K562 (cell line): ENCODE measurements around the gene KASH5. TPM values are rescaled to one million over a fixed set of nuclear protein-coding genes. Genes with fewer than 3 reads are reported as not detected.

Experiments used
- ATAC-seq: fragments of 200-7000 bp; cut with Tn5 transposase; 3 replicates; pipeline ENCODE4 v1.9.1; 2020; ENCODE audit warnings: moderate library complexity
- BruUV-seq: library from RNA; stranded (reverse); fragments of 400-500 nt; replicated peaks from 2 replicates; lab custom pipeline; 2021; lab: Mats Ljungman, UMichigan
- CTCF ChIA-PET: fragments of 300-600 bp; formaldehyde crosslinking; extraction: SDS; loops from one replicate; lab custom pipeline; 2021; ENCODE audit warnings: low intra/inter-chr PET ratio; lab: Yijun Ruan, JAX
- POLR2A ChIA-PET: fragments of 300-600, 350-650 bp; sonication (Branson Sonifier 250); formaldehyde crosslinking; extraction: SDS; loops from one replicate; lab custom pipeline; 2021; ENCODE audit warnings: antibody characterized with exemption, inconsistent platforms; lab: Yijun Ruan, JAX
- DNase-seq, 4 experiments: peaks; one replicate each; pipeline versions ENCODE4 v3.0.0 to v3.0.0-alpha.2; 2011 to 2018; ENCODE audit warnings: low spot score in 3 of 4, mixed read lengths in 3 of 4; ENCODE audit errors: extremely low read depth in 1 of 4
- FAIRE-seq: peaks from 2 replicates; lab custom pipeline; 2011; peaks lifted over from hg19 to GRCh38; lab: Jason Lieb, UNC
- H2AFZ ChIP-seq: 2 replicates; pipeline ENCODE4 v1.6.0; 2011; ENCODE audit warnings: low read depth, low read length, control low read depth, inconsistent platforms
- H3K27ac ChIP-seq: fragments of 200-600 bp; 3 replicates; pipeline ENCODE4 v1.8.0; 2011; ENCODE audit warnings: low read depth, mild to moderate bottlenecking, control low read depth, inconsistent platforms, low read length, moderate library complexity, mixed read lengths; ENCODE audit errors: extremely low read depth
- H3K27me3 ChIP-seq, 2 experiments: fragments of 300-600 bp in 1 of 2; 2 replicates in 1 of 2; 3 replicates in 1 of 2; pipeline versions ENCODE4 v1.6.0 to v1.8.0; 2011; ENCODE audit warnings: inconsistent platforms in 2 of 2, low read length in 2 of 2, mild to moderate bottlenecking in 1 of 2, mixed read lengths in 1 of 2, moderate library complexity in 1 of 2; ENCODE audit not compliant: control insufficient read depth in 2 of 2, insufficient read depth in 2 of 2
- H3K36me3 ChIP-seq: fragments of 300-600 bp; 3 replicates; pipeline ENCODE4 v1.8.0; 2011; ENCODE audit warnings: mild to moderate bottlenecking, low read length, inconsistent platforms; ENCODE audit not compliant: control insufficient read depth, insufficient read depth
- H3K4me1 ChIP-seq, 2 experiments: fragments of 200-600 bp in 1 of 2; replicated peaks in 1 of 2; 2 replicates in 1 of 2; 3 replicates in 1 of 2; pipeline versions ENCODE4 v1.5.1 to v1.8.0; 2011; ENCODE audit warnings: inconsistent platforms in 2 of 2, low read length in 2 of 2, mild to moderate bottlenecking in 1 of 2, mixed read lengths in 1 of 2, moderate library complexity in 1 of 2; ENCODE audit not compliant: control insufficient read depth in 2 of 2, insufficient read depth in 2 of 2
- H3K4me2 ChIP-seq: 2 replicates; pipeline ENCODE4 v1.6.1; 2011; ENCODE audit warnings: low read length, control low read depth, inconsistent platforms, mixed read lengths; ENCODE audit not compliant: insufficient read depth
- H3K4me3 ChIP-seq: fragments of 200-600 bp; sonication (generic), shearing (Covaris generic); 2 replicates; pipeline ENCODE4 v1.5.1; 2016; ENCODE audit warnings: control low read depth, inconsistent platforms
- H3K79me2 ChIP-seq: fragments of 200-600 bp; 3 replicates; pipeline ENCODE4 v1.8.0; 2011; ENCODE audit warnings: low read length, inconsistent platforms; ENCODE audit not compliant: control insufficient read depth, insufficient read depth
- H3K9ac ChIP-seq, 2 experiments: 2 replicates each; pipeline versions ENCODE4 v1.6.0 to v1.6.1; 2011; ENCODE audit warnings: low read depth in 2 of 2, low read length in 2 of 2, control low read depth in 1 of 2, inconsistent platforms in 1 of 2, mild to moderate bottlenecking in 1 of 2, mixed read lengths in 1 of 2; ENCODE audit not compliant: insufficient read depth in 1 of 2
- H3K9me1 ChIP-seq: one replicate; pipeline ENCODE4 v1.6.0; 2011; ENCODE audit warnings: inconsistent platforms, mild to moderate bottlenecking, low read length, moderate library complexity; ENCODE audit not compliant: control insufficient read depth, insufficient read depth
- H3K9me3 ChIP-seq: replicated peaks from 2 replicates; pipeline ENCODE4 v1.5.1; 2011; ENCODE audit warnings: low read depth, low read length, inconsistent platforms; ENCODE audit not compliant: control insufficient read depth, insufficient read depth
- H4K20me1 ChIP-seq: replicated peaks from 2 replicates; pipeline ENCODE4 v1.6.1; 2011; ENCODE audit warnings: low read length, inconsistent platforms, mixed read lengths; ENCODE audit not compliant: control insufficient read depth, insufficient read depth
- FOXA3 ChIP-seq, 2 experiments: fragments of 450-650 bp in 1 of 2; sonication (generic) in 1 of 2; formaldehyde crosslinking; IDR thresholded peaks in 1 of 2; conservative IDR thresholded peaks in 1 of 2; 2 replicates each; pipeline versions ENCODE4 v1.4.0 to v1.8.0; 2020 to 2022; ENCODE audit warnings: mild to moderate bottlenecking in 2 of 2, missing genetic modification reagents in 1 of 2
- HDAC6 ChIP-seq: IDR thresholded peaks from 2 replicates; pipeline ENCODE4 v1.6.1; 2012; ENCODE audit warnings: low read depth, mild to moderate bottlenecking, control low read depth, inconsistent platforms, low read length, moderate library complexity
- HDAC8 ChIP-seq: fragments of 450-650 bp; IDR thresholded peaks from 2 replicates; pipeline ENCODE4 v1.6.1; 2016; ENCODE audit warnings: mild to moderate bottlenecking, missing genetic modification characterization, moderate library complexity, missing compliant biosample characterization
- HMBOX1 ChIP-seq: sonication (generic); IDR thresholded peaks from 2 replicates; pipeline ENCODE4 v1.6.1; 2016
- HMGXB4 ChIP-seq: sonication (generic); formaldehyde crosslinking; IDR thresholded peaks from 2 replicates; pipeline ENCODE4 v1.8.1; 2023; ENCODE audit warnings: mild to moderate bottlenecking, missing genetic modification reagents
- HNRNPUL1 ChIP-seq: fragments of 200-400 bp; formaldehyde crosslinking; IDR thresholded peaks from 2 replicates; pipeline ENCODE4 v1.6.1; 2017; ENCODE audit warnings: low read length
- JUND ChIP-seq, 2 experiments: IDR thresholded peaks; 2 replicates in 1 of 2; 3 replicates in 1 of 2; pipeline ENCODE4 v1.6.1; 2011; ENCODE audit warnings: borderline replicate concordance in 2 of 2, low read depth in 2 of 2, low read length in 2 of 2, improper control_type of control experiment in 1 of 2, missing biosample characterization in 1 of 2, missing genetic modification characterization in 1 of 2, missing genetic modification reagents in 1 of 2
- LARP7 ChIP-seq: fragments of 450-650 bp; IDR thresholded peaks from 2 replicates; pipeline ENCODE4 v1.6.1; 2016
- MIER1 ChIP-seq: fragments of 450-650 bp; IDR thresholded peaks from 2 replicates; pipeline ENCODE4 v1.6.1; 2016; ENCODE audit warnings: antibody characterized with exemption, mild to moderate bottlenecking, low read depth
- MYBL2 ChIP-seq, 2 experiments: fragments of 450-650 bp in 1 of 2; sonication (generic) in 1 of 2; formaldehyde crosslinking in 1 of 2; IDR thresholded peaks; 2 replicates each; pipeline versions ENCODE4 v1.6.1 to v1.8.1; 2017 to 2022; ENCODE audit warnings: borderline replicate concordance in 1 of 2, inconsistent platforms in 1 of 2, low read depth in 1 of 2, mild to moderate bottlenecking in 1 of 2, missing genetic modification reagents in 1 of 2, moderate library complexity in 1 of 2
- NCOR1 ChIP-seq: fragments of 450-650 bp; IDR thresholded peaks from 2 replicates; pipeline ENCODE4 v1.6.1; 2016; ENCODE audit warnings: mild to moderate bottlenecking, moderate library complexity
- SP1 ChIP-seq: sonication (generic); formaldehyde crosslinking; IDR thresholded peaks from 2 replicates; pipeline ENCODE4 v1.8.1; 2022; ENCODE audit warnings: mild to moderate bottlenecking, missing genetic modification reagents
- TAF15 ChIP-seq: fragments of 200-400 bp; formaldehyde crosslinking; IDR thresholded peaks from 2 replicates; pipeline ENCODE4 v1.6.1; 2017; ENCODE audit warnings: mild to moderate bottlenecking, low read depth, low read length, moderate library complexity
- TCF15 ChIP-seq: fragments of 250-450 bp; sonication (Bioruptor Pico); IDR thresholded peaks from 2 replicates; pipeline ENCODE4 v1.8.0; 2022; ENCODE audit warnings: moderate library complexity, mild to moderate bottlenecking, inconsistent platforms
- TCFL5 ChIP-seq: fragments of 250-450 bp; sonication (Bioruptor Pico); conservative IDR thresholded peaks from 2 replicates; pipeline ENCODE4 v1.6.1; 2021; ENCODE audit warnings: mild to moderate bottlenecking, moderate library complexity, matching md5 sums
- USF2 ChIP-seq: sonication (generic); formaldehyde crosslinking; IDR thresholded peaks from 2 replicates; pipeline ENCODE4 v1.5.0; 2020; ENCODE audit warnings: missing genetic modification reagents
- ZNF384 ChIP-seq: IDR thresholded peaks from 2 replicates; pipeline ENCODE4 v1.6.1; 2012; ENCODE audit warnings: low read depth, low read length, improper control_type of control experiment
- WGBS: fragments of 100-300 bp; shearing (Covaris generic); methylation state at CpG from one replicate; pipeline ENCODE4 v1.1.6; 2016; ENCODE audit warnings: low coverage, mixed read lengths; ENCODE audit not compliant: insufficient coverage; ENCODE audit errors: missing lambda C conversion rate; 5-methylcytosine and 5-hydroxymethylcytosine counted together
- in situ Hi-C: fragments of 300-500 bp; cut with MboI; formaldehyde crosslinking; loops from 4 replicates; pipeline ENCODE4 v1.15.0; 2018; ENCODE audit warnings: inconsistent platforms, mixed read lengths
- intact Hi-C: fragments of 100-400 bp; cut with micrococcal nuclease; formaldehyde crosslinking; loops from 2 replicates; pipeline ENCODE4 v1.14.2; 2022
- polyA plus RNA-seq, 8 experiments: library from polyadenylated mRNA; depleted of rRNA in 4 of 8; stranded (reverse) in 5 of 8; unstranded in 3 of 8; fragments of >200 nt; fragmentation: Nextera tagmentation in 2 of 8; fragmentation: Illumina TruSeq in 1 of 8; extraction: Ambion mirVana in 2 of 8; extraction: Trizol in 1 of 8; gene quantifications; 2 replicates each; pipeline versions ENCODE4 v1.2.1 to v1.2.3, GENCODE V29; 2011 to 2014; ENCODE audit warnings: inconsistent platforms in 1 of 8, missing spikeins in 1 of 8
- total RNA-seq, 7 experiments: library from RNA; depleted of rRNA in 6 of 7; stranded (reverse); fragments of >200 nt in 6 of 7; fragmentation: Illumina TruSeq in 2 of 7; extraction: Trizol in 2 of 7; gene quantifications; 2 replicates each; pipeline versions ENCODE4 v1.2.1 to v1.2.3, GENCODE V29; 2011 to 2021; ENCODE audit warnings: low replicate concordance in 1 of 7

KASH5 gene
- total and polyA plus RNA-seq, 9 of the 15 experiments (the other 6 are each of a cell fraction or from before 2014, with no cell fraction given), result 0.07 to 0.84 (median 0.34) TPM; not detected in 1

GRCh38 chr19:49436381-49437017 is 48.5 kb downstream of the KASH5 start:
- peak overlapping the region; percentile 49 to 80; a peak in 3 of 4 replicates for H3K9ac ChIP-seq
- H3K9me1 ChIP-seq, result no peaks in the 10 kb centered on the region
- DNase-seq (peak; percentile 87 to 93 (median 88)), ATAC-seq (peak; percentile 86), FAIRE-seq (peak; percentile 88)
- BruUV-seq, result no TSS peak
- H4K20me1 ChIP-seq, result no peaks in the 10 kb centered on the region
- no peaks in the 10 kb centered on the region for H3K9me3 ChIP-seq
- ChIA-PET CTCF (no interaction called here), POLR2A (interaction anchor here (0.9 to 1.6 kb wide), 3 partner anchors 14 to 52 kb away, joined by 3 to 6 read pairs (median 4); no protein-coding TSS in a partner anchor)
- H3K4me1 ChIP-seq, result peaks cover 29 to 57% of the 10 kb centered on the region in 2 experiments; a peak in 4 of 5 replicates
- peaks cover 7 to 19% of the 10 kb centered on the region in 2 experiments; a peak in 4 of 5 replicates for H3K27me3 ChIP-seq
- H2AFZ ChIP-seq, result peak overlapping the region; percentile 93
- in situ Hi-C loops (loop anchor here (5.0 kb wide), 1 partner anchor 44 kb away; no protein-coding TSS in a partner anchor), intact Hi-C loops (no loop called here)
- peak overlapping the region; percentile 60 for H3K27ac ChIP-seq
- 37% methylated on average over 38 of the region's 42 CpGs for WGBS
- H3K79me2 ChIP-seq, result no peaks in the 10 kb centered on the region
- no peaks in the 10 kb centered on the region for H3K36me3 ChIP-seq
- peak overlapping the region; percentile 73 for H3K4me2 ChIP-seq
- peak overlapping the region; percentile 22 for H3K4me3 ChIP-seq
- TF ChIP-seq HMBOX1 (no peak), HMGXB4 (no peak), SP1 (CRISPR knock-in tag) (peak; percentile 87), HNRNPUL1 (no peak), USF2 (CRISPR knock-in tag) (peak; percentile 56; the same call in 1 of the 2 replicates), JUND (IDR thresholded peaks at IDR 0.05; ENCODE audit: borderline replicate concordance, low read depth, low read length) (peak; percentile 80), JUND (tag; IDR thresholded peaks at IDR 0.05; ENCODE audit: borderline replicate concordance, low read depth, low read length) (peak; percentile 41; the same call in 1 of the 3 replicates), NCOR1 (no peak), TCFL5 (CRISPR knock-in tag) (no peak), FOXA3 (CRISPR knock-in tag; conservative IDR thresholded peaks at IDR 0.05 in 1 of 2, IDR thresholded peaks at IDR 0.05 in 1 of 2) (no peak), HDAC8 (no peak), TAF15 (no peak), ZNF384 (no peak), MYBL2 (IDR thresholded peaks at IDR 0.05; ENCODE audit: low read depth) (no peak), MYBL2 (CRISPR knock-in tag; IDR thresholded peaks at IDR 0.05; ENCODE audit: borderline replicate concordance) (no peak), TCF15 (CRISPR knock-in tag) (no peak), MIER1 (no peak), HDAC6 (no peak), LARP7 (no peak)
